Testis (tissue), 3 donors: ENCODE results near the gene CNNM1. TPM values are rescaled to one million over a fixed set of nuclear protein-coding genes. Genes with fewer than 3 reads are reported as not detected.

Source experiments
- DNase-seq: peaks from one replicate; pipeline ENCODE4 v3.0.0-alpha.2; 2019
- H3K27ac ChIP-seq, 2 donors: fragments of 200-600 bp; sonication (generic); one replicate each; pipeline ENCODE4 v1.5.1; 2019
- H3K27me3 ChIP-seq: fragments of 200-600 bp; sonication (generic); one replicate; pipeline ENCODE4 v1.5.1; 2019
- H3K36me3 ChIP-seq: fragments of 200-600 bp; sonication (generic); one replicate; pipeline ENCODE4 v1.5.1; 2017; ENCODE audit warnings: low read depth; ENCODE audit errors: missing control alignments
- H3K4me1 ChIP-seq: fragments of 200-600 bp; sonication (generic); one replicate; pipeline ENCODE4 v1.5.1; 2019
- H3K4me3 ChIP-seq, 2 donors: fragments of 200-600 bp; sonication (generic); one replicate each; pipeline ENCODE4 v1.5.1; 2017 to 2019
- H3K9me3 ChIP-seq: fragments of 200-600 bp; sonication (generic); one replicate; pipeline ENCODE4 v1.5.1; 2017
- CTCF ChIP-seq, 3 experiments: fragments of 450-650 bp in 2 of 3; fragments of 200-600 bp in 1 of 3; sonication (generic) in 1 of 3; IDR thresholded peaks; one replicate each; pipeline ENCODE4 v1.5.1; 2016 to 2019; ENCODE audit warnings: antibody characterized with exemption in 3 of 3, mild to moderate bottlenecking in 2 of 3, moderate library complexity in 1 of 3
- POLR2A ChIP-seq: fragments of 450-650 bp; IDR thresholded peaks from one replicate; pipeline ENCODE4 v1.6.1; 2017; ENCODE audit warnings: antibody characterized with exemption, mild to moderate bottlenecking, moderate library complexity
- WGBS, 2 donors: methylation state at CpG; one replicate each; pipeline ENCODE4 v1.1.5; 2018; 5-methylcytosine and 5-hydroxymethylcytosine counted together
- intact Hi-C: fragments of 100-400 bp; cut with DNase I; formaldehyde crosslinking; loops from one replicate; pipeline ENCODE4 v1.15.1; 2023; ENCODE audit warnings: low total_unique reads
- polyA plus RNA-seq: library from polyadenylated mRNA; stranded (reverse); fragments of 350-450 nt; fragmentation: Illumina TruSeq; extraction: RNeasy Lipid Tissue Mini Kit (QIAGEN cat#74804); gene quantifications from one replicate; pipeline ENCODE4 v1.2.3, GENCODE V29; 2014; ENCODE audit warnings: low read depth, low replicate concordance; ENCODE audit not compliant: insufficient read depth
- total RNA-seq, 2 donors: library from RNA; depleted of rRNA; stranded (reverse); fragments of >200 nt; gene quantifications; one replicate each; pipeline ENCODE4 v1.2.3, GENCODE V29; 2016

Gene CNNM1
- total and polyA plus RNA-seq, 3 donors from 2014 or later = 29.0 to 53.8 (median 51.9) TPM

GRCh38 chr10:99325281-99325680 is 3.9 kb upstream of the CNNM1 start:
- H3K4me3 ChIP-seq = no peak overlapping the region
- TF ChIP-seq POLR2A = no peak
- no peak for TF ChIP-seq CTCF (IDR thresholded peaks at IDR 0.05)
- intact Hi-C loops = no loop called here
- H3K4me1 ChIP-seq = peaks cover 3% of the 10 kb centered on the region
- H3K27ac ChIP-seq = no peak overlapping the region
- H3K9me3 ChIP-seq = no peaks in the 10 kb centered on the region
- 63 to 73% methylated on average over 1 of the region's 1 CpG for WGBS, 2 donors
- H3K27me3 ChIP-seq = no peaks in the 10 kb centered on the region
- DNase-seq = no peak
- H3K36me3 ChIP-seq = no peaks in the 10 kb centered on the region

- 87 to 89% methylated on average over 5 of the region's 5 CpGs for WGBS, 2 donors
- no peak for TF ChIP-seq POLR2A
- no peak for TF ChIP-seq CTCF (IDR thresholded peaks at IDR 0.05)
- Histone ChIP-seq H3K4me3 (no peak overlapping the region), H3K4me1 (peaks cover 6% of the 10 kb centered on the region), H3K36me3 (no peaks in the 10 kb centered on the region), H3K9me3 (no peaks in the 10 kb centered on the region), H3K27me3 (no peaks in the 10 kb centered on the region), H3K27ac (no peak overlapping the region)
- no peak for DNase-seq
- intact Hi-C loops = no loop called here
Measured at GRCh38 chr10:99326871-99327270, 2.3 kb upstream of the CNNM1 start.

GRCh38 chr10:99328579-99329303 is 415 bp upstream of the CNNM1 start:
- Histone ChIP-seq H3K27ac (peak overlapping the region in 1 of 2 donors; percentile 49), H3K4me3 (peak overlapping the region; percentile 61 to 70), H3K9me3 (no peaks in the 10 kb centered on the region), H3K27me3 (no peaks in the 10 kb centered on the region), H3K4me1 (peaks cover 6% of the 10 kb centered on the region), H3K36me3 (no peaks in the 10 kb centered on the region)
- DNase-seq = peak; percentile 80
- TF ChIP-seq CTCF (IDR thresholded peaks at IDR 0.05) = peak in 2 of 3 experiments; percentile 7 to 39
- no peak for TF ChIP-seq POLR2A
- intact Hi-C loops = no loop called here
- 25 to 33% methylated on average over 15 to 16 of the region's 23 CpGs for WGBS, 2 donors

- H3K27ac ChIP-seq = peak overlapping the region in 1 of 2 donors; percentile 49
- peaks cover 6% of the 10 kb centered on the region for H3K4me1 ChIP-seq
- intact Hi-C loops = no loop called here
- no peak for TF ChIP-seq POLR2A
- TF ChIP-seq CTCF (IDR thresholded peaks at IDR 0.05) = no peak
- DNase-seq = peak; percentile 31
- peak overlapping the region; percentile 61 to 70 for H3K4me3 ChIP-seq
- no peaks in the 10 kb centered on the region for H3K36me3 ChIP-seq
- H3K9me3 ChIP-seq = no peaks in the 10 kb centered on the region
- WGBS, 2 donors = 0% methylated on average over 4 to 31 of the region's 94 CpGs
- H3K27me3 ChIP-seq = no peaks in the 10 kb centered on the region
Measured at GRCh38 chr10:99329554-99330346, 594 bp downstream of the CNNM1 start.
